ENCODE measurements around the gene NEMP1.
"Not testable (repeated sequence)": the region's sequence is repeated elsewhere in the genome, so short reads cannot be mapped to it uniquely, and the experiment has no call there.

Gene NEMP1

DNA sequence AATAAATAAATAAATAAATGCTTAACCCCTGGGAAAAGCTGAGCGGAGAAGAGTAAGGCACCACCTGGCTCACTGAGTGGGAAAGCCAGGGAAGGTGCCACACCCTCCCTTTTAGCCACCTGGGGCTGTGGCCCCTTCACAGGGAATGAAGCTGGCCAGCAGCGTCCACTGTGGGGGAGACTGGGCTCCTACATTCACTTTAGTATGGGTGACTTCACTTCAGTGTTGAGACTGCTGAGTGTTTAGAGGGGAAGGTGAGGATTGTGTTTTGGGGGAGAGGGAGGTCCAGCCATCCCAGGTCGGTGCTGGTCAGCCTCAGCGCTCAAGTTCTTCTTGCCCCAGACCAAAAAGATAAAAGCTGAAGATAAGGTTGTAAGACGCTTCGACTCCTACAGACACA is 11.9 kb upstream of the NEMP1 start:
- no peak for DNase-seq

DNA sequence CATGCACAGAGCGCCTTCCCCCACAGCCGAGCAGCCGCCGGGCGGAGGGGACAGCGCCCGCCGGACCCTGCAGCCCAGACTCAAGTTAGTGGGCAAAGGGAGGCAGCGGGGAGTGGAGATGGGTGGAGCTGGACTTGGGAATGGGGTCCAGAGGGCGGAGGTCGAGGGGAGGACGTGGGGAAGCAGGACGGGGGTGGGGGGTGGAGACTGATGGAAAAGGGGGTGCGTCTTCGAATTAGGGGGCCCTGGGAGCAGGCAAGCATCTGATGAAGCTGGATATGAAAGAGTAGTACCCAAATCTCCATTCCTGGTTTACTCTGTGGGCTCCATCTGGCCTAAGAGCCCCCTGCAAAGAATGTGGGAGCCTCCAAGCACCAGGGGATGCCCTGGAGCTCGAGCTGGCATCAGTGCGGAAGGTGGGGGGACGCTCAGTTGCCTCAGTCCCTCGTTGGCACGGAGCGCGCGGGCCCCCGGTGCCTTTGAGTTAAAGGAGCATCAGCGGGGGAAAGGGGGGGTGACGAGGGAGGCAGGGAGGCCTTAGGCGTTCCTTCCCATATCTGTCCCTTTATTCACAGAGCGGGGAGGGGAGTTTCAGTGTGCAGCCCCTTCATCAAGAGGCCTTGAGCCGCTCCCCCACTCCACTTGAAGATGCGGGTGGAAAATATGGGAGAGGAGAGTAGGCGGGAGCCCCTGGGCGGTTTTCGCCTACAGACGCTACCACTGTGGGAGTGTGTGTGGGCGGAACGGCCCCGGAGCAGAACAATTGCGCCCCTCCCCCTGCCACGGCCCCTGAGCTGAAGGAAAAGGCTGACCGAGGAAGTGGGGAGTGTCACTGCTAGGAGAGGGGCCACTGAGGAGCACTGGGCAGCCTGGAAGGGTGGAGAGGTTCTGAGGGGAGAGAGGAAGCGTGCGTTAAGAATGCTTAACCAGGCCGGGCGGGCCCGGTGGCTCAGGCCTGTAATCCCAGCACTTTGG is 11.0 kb upstream of the NEMP1 start:
- peak; percentile 24 for DNase-seq

DNA sequence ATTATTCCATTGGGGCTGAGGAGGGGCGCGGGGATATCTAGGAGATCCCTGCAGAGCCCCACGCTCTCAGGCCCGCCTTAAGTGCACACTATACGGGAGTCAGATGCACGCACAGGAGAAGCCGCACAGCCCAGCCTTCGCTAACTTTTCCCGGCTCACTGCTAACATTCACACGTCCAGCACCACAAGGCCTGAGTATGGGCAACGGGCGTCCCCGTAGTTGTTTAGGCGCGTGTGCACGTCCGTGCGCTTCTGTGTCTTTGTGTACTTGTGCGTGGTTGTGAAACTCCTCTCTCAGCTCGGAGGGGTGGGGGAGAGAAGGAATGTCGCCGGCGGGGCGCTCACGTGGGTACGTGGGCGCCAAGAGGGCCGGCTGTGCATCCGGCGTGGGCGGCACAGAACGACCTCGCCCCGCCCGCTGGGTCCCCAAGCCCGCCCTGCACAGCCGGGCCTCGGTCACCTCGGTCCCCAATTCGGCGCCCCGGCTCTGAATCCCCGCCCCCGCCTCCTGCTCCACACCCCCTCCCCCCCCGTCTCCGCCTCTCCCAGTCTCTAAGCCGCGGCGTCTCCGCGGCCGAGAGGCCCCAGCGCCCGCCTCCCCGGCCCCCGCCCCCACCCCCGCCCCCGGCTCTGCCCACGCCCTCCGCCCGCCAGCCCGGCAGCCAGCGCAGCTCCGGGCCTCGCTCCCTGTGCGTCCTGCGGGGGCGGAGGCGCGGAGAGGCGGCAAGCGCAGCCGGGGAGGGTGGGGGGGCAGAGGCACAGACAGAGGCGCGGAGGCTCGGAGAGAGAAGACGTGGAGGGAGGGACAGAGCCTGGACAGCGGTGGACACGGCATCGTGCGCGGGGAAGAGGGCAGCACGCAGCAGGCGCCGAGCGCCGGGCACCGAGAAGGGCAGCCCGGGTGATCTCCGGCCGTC is 10.0 kb upstream of the NEMP1 start, which contains the start of gene NAB2:
NAB2 (plus strand) TSS at position 761 of the 917 bp plus-strand sequence. CDS start 158 bp downstream, outside the sequence.
- DNase-seq = peak; percentile 94

DNA sequence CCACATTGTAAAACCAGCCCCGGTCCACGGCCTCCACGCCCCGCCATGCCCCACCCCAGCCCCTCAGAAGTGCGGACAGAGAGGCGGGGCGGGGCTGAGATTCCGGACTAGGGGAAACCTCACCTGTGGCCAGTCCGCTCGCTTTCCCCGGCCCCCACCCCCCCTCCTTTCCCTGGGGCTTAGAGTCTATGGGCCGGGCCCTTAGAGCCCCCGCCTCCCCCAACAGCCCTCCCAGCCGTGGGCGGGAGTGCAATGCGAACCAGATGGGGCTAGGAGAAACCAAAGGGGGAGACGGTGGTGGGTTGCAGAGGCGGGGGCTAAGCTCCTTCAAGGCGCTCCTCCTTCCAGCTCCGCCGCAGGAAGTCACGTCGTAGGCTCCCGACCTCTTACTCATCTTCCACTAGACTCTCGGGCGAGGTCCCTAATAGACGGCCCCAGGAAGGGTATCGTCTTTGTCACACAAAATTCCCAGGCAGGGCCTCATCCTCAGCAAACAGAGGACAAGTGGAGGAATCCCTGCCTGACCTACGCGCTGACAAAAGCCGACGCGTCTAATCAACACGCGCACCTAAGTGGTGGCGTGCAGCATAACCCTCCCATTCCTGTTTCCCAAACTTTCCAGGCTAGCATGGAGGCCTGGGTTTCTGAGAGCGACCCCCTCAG is 9.2 kb upstream of the NEMP1 start:
- DNase-seq = peak; percentile 68

DNA sequence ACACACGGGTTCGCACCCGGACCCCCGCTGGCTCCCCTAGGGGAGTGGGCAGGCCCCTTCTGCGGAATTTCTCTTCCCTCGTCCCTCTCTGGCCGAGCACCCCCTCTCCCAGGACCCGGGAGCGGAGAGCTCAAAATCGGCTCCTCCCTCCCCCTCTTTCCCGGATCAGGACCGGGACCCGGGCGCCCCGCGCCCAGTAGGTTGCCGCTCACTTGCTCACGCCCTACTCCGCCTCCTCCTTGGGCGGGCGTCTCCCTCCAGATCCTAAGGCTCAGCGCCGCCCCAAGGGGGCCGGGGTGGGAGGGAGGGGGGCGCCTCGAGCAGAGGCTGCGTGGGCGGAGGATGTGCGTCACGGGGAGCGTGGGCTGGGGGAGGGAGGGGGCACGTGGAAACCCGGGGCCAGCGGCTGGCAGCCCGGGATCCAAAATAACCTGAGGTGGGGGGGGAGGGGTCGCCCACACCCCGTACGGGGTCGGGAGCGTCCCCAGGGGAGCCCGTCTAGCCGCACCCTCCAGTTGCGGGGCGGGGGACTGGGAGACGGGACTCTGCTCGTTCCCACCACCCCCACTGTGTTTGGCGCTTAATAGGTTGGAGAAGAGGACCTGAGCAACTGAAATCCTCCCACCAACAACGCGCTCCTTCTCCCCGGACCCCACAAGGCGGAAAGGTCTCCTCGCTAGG is 8.6 kb upstream of the NEMP1 start:
- peak; percentile 94 for DNase-seq

DNA sequence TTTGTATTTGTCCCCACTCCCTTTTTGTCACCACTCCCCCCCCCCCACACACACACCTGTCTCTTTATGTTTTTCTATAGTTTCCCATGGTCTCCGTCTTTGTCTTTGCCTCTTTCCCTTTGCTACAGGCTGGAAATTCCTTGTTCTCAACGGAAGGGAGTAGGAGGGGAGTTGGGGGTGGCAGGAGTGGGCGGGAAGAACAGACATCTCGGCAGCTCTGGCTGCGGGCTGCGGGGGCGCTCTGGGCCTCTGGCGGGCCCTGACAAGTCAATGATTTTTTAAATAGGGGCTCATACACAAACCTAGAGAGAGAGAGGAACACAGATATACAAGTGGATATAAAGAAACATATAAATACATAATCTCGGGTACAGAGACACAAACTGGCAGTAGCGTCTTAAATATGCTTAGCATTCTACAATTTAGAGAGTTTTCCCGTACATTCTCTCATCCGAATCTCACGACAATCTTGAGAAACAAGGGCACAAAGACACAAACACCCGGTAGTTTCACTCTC is 8.0 kb upstream of the NEMP1 start:
- peak; percentile 28 for DNase-seq

DNA sequence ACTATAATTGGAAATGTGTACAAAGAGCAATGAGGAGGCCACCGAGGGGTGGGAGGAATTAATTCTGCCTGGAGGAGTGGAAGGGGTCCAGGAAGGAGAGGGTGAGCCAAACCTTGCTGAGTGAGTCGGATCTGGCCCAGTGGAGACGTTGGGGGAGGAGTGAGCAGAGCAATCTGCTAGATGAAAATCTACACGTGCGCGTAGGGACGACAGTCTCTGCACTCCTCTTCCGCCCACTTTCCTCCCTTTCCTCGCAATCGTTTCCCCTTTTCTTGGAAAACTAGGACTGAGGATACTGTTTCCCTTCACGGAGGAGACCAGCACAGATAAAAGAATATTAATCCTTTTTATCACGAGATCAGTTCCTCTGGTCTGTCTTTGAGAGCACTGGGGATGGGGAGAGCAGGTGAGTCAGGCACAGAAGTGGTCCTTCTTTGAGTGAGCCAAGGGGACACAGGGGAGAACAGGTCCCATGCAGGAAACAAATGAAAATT is 7.5 kb upstream of the NEMP1 start:
- DNase-seq = no peak

DNA sequence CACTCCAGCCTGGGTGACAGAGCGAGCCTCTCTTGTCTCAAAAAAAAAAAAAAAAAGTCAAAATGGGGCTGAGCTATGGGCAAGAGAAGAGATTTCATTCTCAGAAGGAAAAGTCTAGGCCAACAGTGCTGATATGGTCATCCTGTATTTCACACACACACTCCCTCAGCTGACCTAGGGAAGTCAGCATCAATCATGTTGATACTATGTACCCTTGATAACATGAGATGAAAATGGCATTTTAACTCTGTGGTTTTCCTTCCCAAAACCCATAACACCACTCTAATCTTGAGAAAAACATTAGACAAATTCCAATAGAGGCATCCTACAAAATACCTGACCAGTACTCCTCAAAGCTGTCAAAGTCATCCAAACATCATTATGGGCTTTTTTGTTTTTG is 2.3 kb upstream of the NEMP1 start:
- no peak for DNase-seq

DNA sequence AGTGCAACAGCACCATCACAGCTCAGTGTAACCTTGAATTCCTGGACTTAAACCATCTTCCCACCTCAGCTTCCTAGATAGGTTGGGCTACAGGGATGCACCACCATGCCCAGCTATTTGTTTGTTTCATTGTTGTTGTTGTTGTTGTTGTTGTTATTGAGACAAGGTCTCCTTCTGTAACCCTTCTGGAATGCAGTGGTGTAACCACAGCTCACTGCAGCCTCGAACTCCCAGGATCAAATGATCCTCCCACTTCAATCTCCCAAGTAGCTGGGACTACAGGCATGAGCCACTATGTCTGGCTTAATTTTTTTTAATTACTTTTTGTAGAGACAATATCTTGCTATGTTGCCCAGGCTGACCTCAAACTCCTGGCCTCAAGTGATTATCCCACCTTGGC is 1.2 kb upstream of the NEMP1 start:
- no peak for DNase-seq

DNA sequence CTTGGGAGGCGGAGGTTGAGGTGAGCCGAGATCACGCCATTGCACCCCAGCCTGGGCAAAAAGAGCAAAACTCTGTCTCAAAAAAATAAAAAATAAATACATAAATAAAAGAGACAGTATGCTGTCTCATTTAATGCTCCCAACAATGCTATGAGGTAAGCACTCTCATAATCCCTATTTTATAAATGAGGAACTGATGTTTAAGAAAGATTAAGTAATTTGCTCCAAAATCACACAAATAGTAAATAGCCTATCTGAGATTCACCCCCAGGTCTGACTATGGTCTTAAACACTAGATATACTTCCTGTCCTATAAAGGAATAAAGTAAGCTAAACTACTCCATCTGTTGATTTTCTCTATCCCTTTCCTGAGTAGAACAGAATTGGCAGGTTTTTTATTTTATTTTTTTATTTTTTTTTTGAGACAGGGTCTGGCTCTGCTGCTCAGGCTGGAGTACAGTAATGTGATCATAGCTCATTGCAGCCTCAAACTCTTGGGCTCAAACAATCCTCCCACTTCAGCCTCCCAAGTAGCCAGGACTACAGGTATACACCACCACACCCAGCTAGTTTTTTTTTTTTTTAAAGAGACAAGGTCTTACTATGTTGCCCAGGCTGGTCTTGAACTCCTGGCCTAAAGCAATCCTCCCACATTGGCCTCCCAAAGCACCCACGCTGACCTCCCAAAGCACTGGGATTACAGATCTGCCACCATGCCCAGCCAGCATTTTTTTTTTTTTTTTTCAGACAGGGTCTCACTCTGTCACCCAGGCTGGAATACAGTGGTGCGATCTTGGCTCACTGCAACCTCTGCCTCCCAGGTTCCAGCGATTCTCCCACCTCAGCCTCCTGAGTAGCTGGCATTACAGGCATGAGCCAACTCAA is 4.8 kb downstream of the NEMP1 start:
- not testable (repeated sequence) for DNase-seq

DNA sequence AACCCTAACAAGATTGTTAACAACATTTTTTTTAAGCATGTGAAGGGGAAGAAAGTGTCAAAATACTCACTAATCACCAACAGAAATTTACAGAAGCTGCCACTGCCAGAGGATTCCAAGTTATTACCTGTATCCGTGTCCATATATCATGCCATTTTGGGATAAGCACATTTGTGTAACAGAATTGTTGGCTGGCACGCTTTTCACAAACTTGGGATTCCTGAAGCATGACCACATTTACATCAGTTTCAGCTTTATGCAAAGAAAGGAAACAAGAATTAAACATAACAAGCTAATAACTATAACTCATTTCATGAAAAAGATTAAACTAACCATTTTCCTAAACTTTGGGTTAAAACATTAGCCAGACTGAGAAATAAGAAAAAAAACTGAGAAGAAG is 5.9 kb downstream of the NEMP1 start:
- DNase-seq = no peak

DNA sequence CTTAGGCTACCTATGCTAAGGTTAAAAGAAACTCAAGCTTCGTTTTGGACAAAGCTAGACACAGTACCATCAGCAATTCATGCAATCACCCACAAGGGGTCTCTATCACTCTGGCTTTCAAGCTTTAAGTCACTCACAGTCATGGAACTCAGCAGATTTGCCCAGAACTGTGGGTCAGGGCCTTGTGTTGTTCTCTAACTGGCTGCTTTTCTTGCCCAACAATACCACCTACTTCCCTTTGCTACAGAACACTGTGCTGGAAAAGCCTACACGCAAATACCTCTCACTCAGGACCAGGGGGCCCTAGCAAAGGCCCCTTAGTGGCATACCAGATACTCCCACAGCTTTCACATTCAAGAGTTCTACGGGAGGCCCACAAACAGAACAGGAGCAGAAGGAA is 9.1 kb downstream of the NEMP1 start:
- DNase-seq = peak; percentile 37

DNA sequence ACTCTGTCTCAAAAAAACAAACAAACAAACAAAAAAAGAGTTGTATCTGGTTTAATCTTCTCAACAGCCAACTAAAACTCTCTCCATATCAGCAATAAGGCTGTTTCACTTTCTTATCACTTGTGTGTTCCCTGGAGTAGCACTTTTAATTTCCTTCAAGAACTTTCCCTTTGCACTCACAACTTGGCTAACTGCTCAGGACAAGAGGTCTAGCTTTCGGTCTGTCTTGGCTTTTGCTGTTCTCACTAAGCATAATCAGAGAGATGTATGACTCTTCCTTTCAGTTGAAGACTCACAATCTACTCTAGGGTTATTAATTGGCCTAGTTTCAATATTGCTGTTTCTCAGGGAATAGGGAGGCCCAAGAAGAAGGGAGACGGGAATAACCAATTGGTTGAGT is 12.3 kb downstream of the NEMP1 start:
- no peak for DNase-seq

DNA sequence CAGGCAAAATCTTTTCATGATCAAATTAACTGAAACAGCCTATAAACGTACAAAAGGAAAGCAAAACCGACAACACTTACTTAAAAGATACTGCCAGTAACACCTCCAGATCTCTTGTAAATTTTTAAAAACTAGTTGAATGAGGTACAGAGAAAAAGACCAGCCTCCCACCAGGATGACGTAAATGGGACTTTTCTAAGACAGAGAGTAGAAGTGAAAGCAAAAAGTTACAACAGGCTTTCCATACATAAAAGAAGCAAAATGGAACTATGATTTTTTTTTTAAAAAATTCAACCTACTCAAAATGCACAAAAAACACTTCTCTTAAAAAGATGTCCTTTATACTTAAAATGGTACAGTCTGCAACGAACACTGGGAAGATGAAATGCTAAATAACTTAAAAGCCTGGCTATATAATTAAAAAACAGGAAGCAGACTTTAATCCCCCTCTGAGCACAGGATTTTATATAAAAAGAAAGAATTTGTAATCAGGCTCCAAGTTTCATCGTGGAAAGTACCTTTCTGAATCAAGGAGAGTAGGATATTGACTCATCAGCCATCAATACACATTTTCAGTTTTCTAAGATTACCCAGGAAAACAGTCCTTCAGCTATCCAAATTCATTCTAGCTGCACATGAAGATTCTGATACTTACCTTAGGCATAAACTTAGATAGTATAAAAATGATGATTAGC is 14.5 kb downstream of the NEMP1 start:
- DNase-seq = peak; percentile 11

DNA sequence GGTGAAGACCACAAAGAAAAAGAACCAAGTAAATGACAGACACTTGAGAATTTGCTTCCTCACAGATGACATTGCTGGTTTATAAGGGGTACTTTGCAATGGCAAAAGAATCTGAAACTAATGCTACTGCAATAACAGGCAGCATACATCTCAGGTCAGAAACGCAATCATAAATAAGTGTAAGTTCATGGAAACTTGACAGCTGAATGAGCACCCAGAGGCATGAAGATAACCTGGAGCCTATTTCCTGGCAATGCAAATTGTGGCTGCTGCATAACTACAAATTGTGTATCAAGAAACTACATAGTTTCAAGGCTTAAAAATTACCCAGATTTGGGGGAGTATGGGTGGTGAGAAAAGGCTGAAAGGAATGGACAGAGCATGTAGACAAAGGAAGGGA is 20.1 kb downstream of the NEMP1 start:
- DNase-seq = no peak

DNA sequence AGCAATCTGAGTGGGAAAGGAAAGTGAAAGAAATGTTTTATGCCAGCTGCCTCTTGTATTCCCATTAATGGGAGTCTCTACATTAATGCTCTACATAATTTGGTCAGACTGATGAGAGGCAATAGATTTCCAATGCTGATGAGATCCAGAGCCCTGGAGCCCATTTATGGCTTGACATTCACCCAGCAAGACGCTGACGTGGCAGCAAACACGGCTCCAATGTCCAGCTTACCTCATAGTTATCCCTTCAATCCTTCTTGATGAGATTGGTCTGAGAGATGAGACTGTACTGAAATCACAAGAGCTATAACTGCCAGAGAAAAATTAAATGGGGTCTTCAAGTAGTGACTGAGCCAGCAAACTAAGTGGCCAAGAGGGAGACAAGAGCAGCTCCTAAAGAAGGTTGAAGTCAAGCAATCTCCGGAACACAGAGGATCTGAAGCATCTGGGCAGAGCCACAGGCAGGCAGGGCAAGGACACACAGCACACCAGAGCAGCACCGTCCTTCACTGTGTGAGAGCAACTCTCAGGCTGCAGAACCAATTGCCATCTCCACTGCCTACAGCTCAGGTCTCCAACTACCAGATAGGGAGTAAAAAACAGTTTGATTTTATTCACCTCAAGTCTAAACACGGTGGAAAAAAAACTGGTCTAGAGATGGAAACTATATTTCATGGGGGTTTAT is 21.4 kb downstream of the NEMP1 start:
- no peak for DNase-seq

DNA sequence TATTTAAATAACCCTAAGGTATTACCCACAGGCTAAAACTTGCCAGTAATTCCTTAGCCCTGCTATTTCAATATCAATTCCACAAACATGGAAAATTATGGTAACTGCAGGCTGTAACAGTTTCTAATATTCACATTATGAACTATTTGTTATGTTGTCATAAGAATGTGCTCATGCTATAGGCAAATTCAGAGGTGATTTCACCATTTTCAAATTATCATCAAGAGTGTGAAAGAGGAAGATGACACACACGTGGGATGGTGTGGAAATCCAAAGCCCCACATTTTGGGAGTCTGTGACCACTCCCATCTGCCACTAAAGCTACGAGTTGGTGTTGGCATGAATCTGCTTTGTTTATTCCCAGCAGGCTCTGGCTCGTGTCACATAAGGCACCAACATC is 22.8 kb downstream of the NEMP1 start:
- DNase-seq = no peak

DNA sequence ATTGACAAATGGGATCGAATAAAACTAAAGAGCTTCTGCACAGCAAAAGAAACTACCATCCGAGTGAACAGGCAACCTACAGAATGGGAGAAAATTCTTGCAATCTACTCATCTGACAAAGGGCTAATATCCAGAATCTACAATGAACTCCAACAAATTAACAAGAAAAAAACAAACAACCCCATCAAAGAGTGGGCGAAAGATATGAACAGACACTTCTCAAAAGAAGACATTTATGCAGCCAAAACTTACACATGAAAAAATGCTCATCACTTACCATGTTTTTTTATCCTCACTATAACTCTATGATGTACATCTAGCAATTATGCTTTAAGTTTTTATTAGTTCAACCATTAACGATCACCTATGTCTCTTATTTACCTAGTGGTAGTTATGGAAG is 24.7 kb downstream of the NEMP1 start:
- DNase-seq = not testable (repeated sequence)

DNA sequence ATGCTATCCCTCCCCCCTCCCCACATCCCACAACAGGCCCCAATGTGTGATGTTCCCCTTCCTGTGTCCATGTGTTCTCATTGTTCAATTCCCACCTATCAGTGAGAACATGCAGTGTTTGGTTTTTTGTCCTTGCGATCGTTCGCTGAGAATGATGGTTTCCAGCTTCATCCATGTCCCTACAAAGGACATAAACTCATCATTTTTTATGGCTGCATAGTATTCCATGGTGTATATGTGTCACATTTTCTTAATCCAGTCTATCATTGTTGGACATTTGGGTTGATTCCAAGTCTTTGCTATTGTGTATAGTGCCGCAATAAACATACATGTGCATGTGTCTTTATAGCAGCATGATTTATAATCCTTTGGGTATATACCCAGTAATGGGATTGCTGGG is 25.4 kb downstream of the NEMP1 start:
- not testable (repeated sequence) for DNase-seq

DNA sequence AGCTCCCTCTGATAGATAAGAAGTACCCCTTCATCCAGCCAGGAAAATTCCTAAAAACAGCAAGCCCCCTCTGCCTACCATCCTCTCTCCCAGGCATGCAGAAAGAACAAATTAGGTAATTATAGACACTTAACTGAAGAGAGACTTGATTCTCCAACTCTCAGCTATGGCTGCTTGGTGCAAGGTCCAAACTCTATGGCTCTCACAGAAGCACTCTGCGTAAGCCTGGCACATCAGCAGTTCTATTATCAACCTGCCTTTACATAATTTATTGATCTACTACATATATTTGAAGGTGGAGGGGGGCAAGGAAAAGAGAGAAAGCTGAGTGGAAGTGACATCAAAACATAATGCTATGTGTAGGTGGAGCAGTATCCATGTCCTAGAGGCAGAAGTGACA is 27.6 kb downstream of the NEMP1 start:
- DNase-seq = no peak
